ENCODE measurements around the gene BEST2.
"Not testable (repeated sequence)": the region's sequence is repeated elsewhere in the genome, so short reads cannot be mapped to it uniquely, and the experiment has no call there.

The BEST2 gene

GRCh38 chr19:12751635-12752034 lies at the start of gene BEST2:
TSS of gene BEST2 (plus strand) at chr19:12751791. CDS start at chr19:12752593, 802 bp downstream.
- no peak for DNase-seq (ENCODE audit: extremely low read depth, low read depth)
- no peak for TF ChIP-seq CTCF (IDR thresholded peaks at IDR 0.05; ENCODE audit: low read depth, low read length)

GRCh38 chr19:12703046-12703445 lies 48.5 kb upstream of the BEST2 start:
- TF ChIP-seq CTCF (IDR thresholded peaks at IDR 0.05; ENCODE audit: low read depth, low read length), result no peak
- no peak for DNase-seq (ENCODE audit: extremely low read depth, low read depth)

- no peak for TF ChIP-seq CTCF (IDR thresholded peaks at IDR 0.05; ENCODE audit: low read depth, low read length)
Measured at GRCh38 chr19:12705169-12705568, 46.4 kb upstream of the BEST2 start.

GRCh38 chr19:12705654-12706331 lies 45.8 kb upstream of the BEST2 start:
- no peak for TF ChIP-seq CTCF (IDR thresholded peaks at IDR 0.05; ENCODE audit: low read depth, low read length)
- no peak for DNase-seq (ENCODE audit: extremely low read depth, low read depth)

More at GRCh38 chr19:12705169-12705568, 46.4 kb upstream of the BEST2 start:
- DNase-seq (ENCODE audit: extremely low read depth, low read depth), result no peak

GRCh38 chr19:12706332-12706718 lies 45.3 kb upstream of the BEST2 start:
- DNase-seq (ENCODE audit: extremely low read depth, low read depth), result no peak
- TF ChIP-seq CTCF (IDR thresholded peaks at IDR 0.05; ENCODE audit: low read depth, low read length), result no peak

GRCh38 chr19:12708641-12709040 lies 43.0 kb upstream of the BEST2 start:
- no peak for DNase-seq (ENCODE audit: extremely low read depth, low read depth)
- TF ChIP-seq CTCF (IDR thresholded peaks at IDR 0.05; ENCODE audit: low read depth, low read length), result no peak

- TF ChIP-seq CTCF (IDR thresholded peaks at IDR 0.05; ENCODE audit: low read depth, low read length), result no peak
Measured at GRCh38 chr19:12711187-12711586, 40.4 kb upstream of the BEST2 start.

GRCh38 chr19:12712077-12712476 lies 39.5 kb upstream of the BEST2 start:
- not testable (repeated sequence) for DNase-seq (ENCODE audit: extremely low read depth, low read depth)

More at GRCh38 chr19:12711187-12711586, 40.4 kb upstream of the BEST2 start:
- no peak for DNase-seq (ENCODE audit: extremely low read depth, low read depth)

GRCh38 chr19:12713304-12713703 lies 38.3 kb upstream of the BEST2 start:
- not testable (repeated sequence) for DNase-seq (ENCODE audit: extremely low read depth, low read depth)
